Adipocyte (in vitro differentiated cells): ENCODE data around the gene SNX15.

ENCODE experiments used
- DNase-seq: peaks from one replicate; pipeline ENCODE4 v3.0.0-alpha.2; 2015; ENCODE audit warnings: low read depth
- H3K27me3 ChIP-seq: replicated peaks from 2 replicates; pipeline ENCODE4 v1.7.0; 2013; ENCODE audit warnings: mild to moderate bottlenecking, low read length, moderate library complexity; ENCODE audit not compliant: control insufficient read depth, insufficient read depth
- H3K36me3 ChIP-seq: 2 replicates; pipeline ENCODE4 v1.7.0; 2013; ENCODE audit warnings: low read length, mild to moderate bottlenecking, moderate library complexity; ENCODE audit not compliant: control insufficient read depth, insufficient read depth, severe bottlenecking
- H3K4me1 ChIP-seq: 2 replicates; pipeline ENCODE4 v1.7.0; 2013; ENCODE audit warnings: mild to moderate bottlenecking, low read length, moderate library complexity; ENCODE audit not compliant: control insufficient read depth, insufficient read depth
- H3K4me3 ChIP-seq: 2 replicates; pipeline ENCODE4 v1.7.0; 2013; ENCODE audit warnings: mild to moderate bottlenecking, low read length, moderate library complexity
- H3K9ac ChIP-seq: 2 replicates; pipeline ENCODE4 v1.7.0; 2013; ENCODE audit warnings: mild to moderate bottlenecking, low read length, moderate library complexity
- H3K9me3 ChIP-seq: 2 replicates; pipeline ENCODE4 v1.7.0; 2013; ENCODE audit warnings: mild to moderate bottlenecking, low read length, moderate library complexity; ENCODE audit not compliant: control insufficient read depth

Gene SNX15

GRCh38 chr11:65059523-65059922 lies 32.3 kb downstream of the SNX15 start:
- H3K9me3 ChIP-seq: no peaks in the 10 kb centered on the region
- no peak for DNase-seq
- no peak overlapping the region for H3K4me3 ChIP-seq
- no peaks in the 10 kb centered on the region for H3K4me1 ChIP-seq
- peaks cover 5% of the 10 kb centered on the region for H3K27me3 ChIP-seq
- no peak overlapping the region for H3K9ac ChIP-seq
- H3K36me3 ChIP-seq: no peaks in the 10 kb centered on the region

DNA sequence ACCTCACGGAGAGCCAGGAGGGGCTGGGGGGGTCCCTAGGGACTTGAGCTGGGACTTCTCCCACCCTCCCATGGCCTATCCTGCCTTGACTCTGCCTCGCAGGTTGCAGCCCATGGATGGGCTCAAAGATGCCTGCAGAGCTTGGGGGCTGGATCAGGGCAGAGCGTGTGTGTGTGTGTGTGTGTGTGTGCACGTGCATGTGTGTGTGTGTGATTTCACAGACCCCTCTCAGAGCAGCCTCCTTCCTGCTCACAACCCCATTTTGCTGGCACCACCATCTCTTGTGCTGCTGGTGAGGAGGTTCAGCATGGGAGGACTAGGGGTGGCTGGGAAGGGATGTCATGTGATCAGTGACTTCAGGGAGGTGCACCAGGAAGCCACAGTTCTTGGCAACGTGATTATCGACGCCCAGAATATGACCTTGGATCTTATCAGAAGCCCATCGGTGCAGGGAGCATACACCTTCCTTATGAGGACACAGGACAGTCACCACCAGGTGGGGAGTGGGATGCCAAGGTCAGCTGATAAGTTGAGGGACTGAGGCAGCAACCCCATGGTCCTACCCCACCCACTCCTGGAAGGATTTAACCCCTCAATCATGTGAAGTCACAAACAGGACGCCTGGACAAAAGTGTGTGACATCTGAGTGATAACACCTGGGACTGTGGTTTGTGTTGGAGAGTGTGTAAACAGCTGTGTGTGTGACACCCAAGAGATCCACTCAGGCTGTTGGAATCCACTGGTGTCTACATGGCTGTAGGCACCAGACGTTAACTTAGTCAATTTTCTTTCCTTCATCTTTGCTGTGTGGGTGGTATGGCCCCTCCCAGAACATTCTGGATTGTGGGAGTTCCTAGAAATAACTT lies 33.0 kb downstream of the SNX15 start:
- no peak for DNase-seq
- Histone ChIP-seq H3K36me3 (no peaks in the 10 kb centered on the region), H3K4me3 (no peak overlapping the region), H3K9ac (no peak overlapping the region), H3K27me3 (no peaks in the 10 kb centered on the region), H3K9me3 (no peaks in the 10 kb centered on the region), H3K4me1 (no peaks in the 10 kb centered on the region)

GRCh38 chr11:65060913-65061408 lies 33.7 kb downstream of the SNX15 start:
- H3K36me3 ChIP-seq: no peaks in the 10 kb centered on the region
- no peaks in the 10 kb centered on the region for H3K27me3 ChIP-seq
- no peak overlapping the region for H3K9ac ChIP-seq
- H3K4me1 ChIP-seq: no peaks in the 10 kb centered on the region
- H3K4me3 ChIP-seq: no peak overlapping the region
- H3K9me3 ChIP-seq: no peaks in the 10 kb centered on the region
- peak; percentile 22 for DNase-seq

DNA sequence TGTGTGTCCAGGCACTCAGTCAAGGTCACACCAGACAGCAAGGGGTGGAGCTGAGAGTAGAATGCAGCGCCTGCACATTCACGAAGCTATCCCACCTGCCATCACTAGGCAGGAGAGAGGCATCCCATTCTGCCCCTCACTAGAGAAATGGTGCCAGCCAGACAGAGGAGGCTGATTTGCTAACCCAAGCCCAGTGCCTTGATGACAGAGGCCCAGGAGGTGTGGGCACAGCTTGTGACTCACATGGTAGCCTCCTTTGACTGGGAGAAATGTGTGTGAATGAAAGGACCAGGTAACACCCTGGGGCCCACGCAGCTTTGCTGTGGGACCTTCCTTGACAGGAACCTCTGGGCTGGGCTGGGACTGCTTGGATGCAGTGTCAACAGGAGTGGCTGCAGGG lies 36.3 kb downstream of the SNX15 start:
- Histone ChIP-seq H3K9me3 (no peaks in the 10 kb centered on the region), H3K4me3 (no peak overlapping the region), H3K36me3 (no peaks in the 10 kb centered on the region), H3K9ac (no peak overlapping the region), H3K4me1 (no peaks in the 10 kb centered on the region), H3K27me3 (peaks cover 3% of the 10 kb centered on the region)
- DNase-seq: no peak

GRCh38 chr11:65064847-65065240 lies 37.6 kb downstream of the SNX15 start:
- Histone ChIP-seq H3K4me1 (no peaks in the 10 kb centered on the region), H3K9me3 (no peaks in the 10 kb centered on the region), H3K9ac (no peak overlapping the region), H3K36me3 (no peaks in the 10 kb centered on the region), H3K4me3 (no peak overlapping the region), H3K27me3 (peaks cover 3% of the 10 kb centered on the region)
- no peak for DNase-seq

- Histone ChIP-seq H3K4me3 (no peak overlapping the region), H3K9me3 (no peaks in the 10 kb centered on the region), H3K36me3 (no peaks in the 10 kb centered on the region), H3K27me3 (peaks cover 3% of the 10 kb centered on the region), H3K9ac (no peak overlapping the region), H3K4me1 (no peaks in the 10 kb centered on the region)
- no peak for DNase-seq
Observed at GRCh38 chr11:65065851-65066250, 38.6 kb downstream of the SNX15 start.

- H3K4me3 ChIP-seq: no peak overlapping the region
- no peak overlapping the region for H3K9ac ChIP-seq
- H3K4me1 ChIP-seq: no peaks in the 10 kb centered on the region
- H3K27me3 ChIP-seq: peaks cover 3% of the 10 kb centered on the region
- H3K36me3 ChIP-seq: no peaks in the 10 kb centered on the region
- no peak for DNase-seq
- no peaks in the 10 kb centered on the region for H3K9me3 ChIP-seq
Observed at GRCh38 chr11:65066315-65066714, 39.1 kb downstream of the SNX15 start.

GRCh38 chr11:65066805-65067291 lies 39.6 kb downstream of the SNX15 start:
- Histone ChIP-seq H3K4me1 (no peaks in the 10 kb centered on the region), H3K9ac (no peak overlapping the region), H3K27me3 (peaks cover 3% of the 10 kb centered on the region), H3K9me3 (no peaks in the 10 kb centered on the region), H3K36me3 (no peaks in the 10 kb centered on the region), H3K4me3 (no peak overlapping the region)
- DNase-seq: no peak

DNA sequence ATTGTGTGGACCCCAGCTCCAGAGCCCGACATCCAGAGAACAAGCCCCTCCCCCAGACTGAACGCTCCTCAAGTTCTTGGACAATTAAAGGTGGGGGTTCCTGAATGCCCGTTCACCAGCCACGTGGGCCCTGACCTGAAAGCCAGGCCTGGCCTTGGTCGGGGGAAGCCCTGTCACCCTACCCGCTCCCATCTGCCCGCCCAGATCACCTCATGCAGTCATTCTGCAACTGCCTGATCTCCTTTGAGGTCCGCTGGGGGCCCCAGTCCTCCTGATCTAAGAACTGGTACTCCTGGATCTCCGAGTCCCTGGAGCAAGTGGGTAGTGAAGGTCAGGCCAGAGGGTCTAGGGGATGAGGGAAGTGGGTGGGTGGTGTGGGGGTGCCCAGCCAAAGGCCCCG lies 40.2 kb downstream of the SNX15 start:
- DNase-seq: no peak
- H3K27me3 ChIP-seq: peaks cover 3% of the 10 kb centered on the region
- no peak overlapping the region for H3K9ac ChIP-seq
- no peak overlapping the region for H3K4me3 ChIP-seq
- no peaks in the 10 kb centered on the region for H3K36me3 ChIP-seq
- H3K4me1 ChIP-seq: no peaks in the 10 kb centered on the region
- no peaks in the 10 kb centered on the region for H3K9me3 ChIP-seq

DNA sequence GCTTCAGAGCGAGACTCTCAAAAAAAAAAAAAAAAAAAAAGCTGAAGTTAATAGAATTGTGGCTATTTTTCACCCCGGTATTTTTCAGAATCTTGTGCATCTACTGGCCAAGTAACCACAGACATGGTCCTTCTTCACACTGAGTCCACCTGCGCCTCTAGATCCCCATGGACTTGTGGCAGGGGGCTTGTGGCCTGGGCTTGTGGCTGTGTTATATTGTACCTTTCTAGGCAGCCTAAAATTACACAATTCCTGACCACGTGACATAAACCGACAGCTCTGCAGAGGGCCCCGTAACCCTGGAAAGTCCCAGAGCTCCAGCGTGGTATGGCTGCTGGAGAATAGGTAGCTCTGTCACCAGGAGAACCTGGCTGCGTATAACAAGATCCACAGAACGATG lies 42.0 kb downstream of the SNX15 start:
- H3K36me3 ChIP-seq: no peaks in the 10 kb centered on the region
- H3K9me3 ChIP-seq: no peaks in the 10 kb centered on the region
- peaks cover 3% of the 10 kb centered on the region for H3K27me3 ChIP-seq
- DNase-seq: no peak
- H3K4me3 ChIP-seq: no peak overlapping the region
- no peaks in the 10 kb centered on the region for H3K4me1 ChIP-seq
- H3K9ac ChIP-seq: no peak overlapping the region

DNA sequence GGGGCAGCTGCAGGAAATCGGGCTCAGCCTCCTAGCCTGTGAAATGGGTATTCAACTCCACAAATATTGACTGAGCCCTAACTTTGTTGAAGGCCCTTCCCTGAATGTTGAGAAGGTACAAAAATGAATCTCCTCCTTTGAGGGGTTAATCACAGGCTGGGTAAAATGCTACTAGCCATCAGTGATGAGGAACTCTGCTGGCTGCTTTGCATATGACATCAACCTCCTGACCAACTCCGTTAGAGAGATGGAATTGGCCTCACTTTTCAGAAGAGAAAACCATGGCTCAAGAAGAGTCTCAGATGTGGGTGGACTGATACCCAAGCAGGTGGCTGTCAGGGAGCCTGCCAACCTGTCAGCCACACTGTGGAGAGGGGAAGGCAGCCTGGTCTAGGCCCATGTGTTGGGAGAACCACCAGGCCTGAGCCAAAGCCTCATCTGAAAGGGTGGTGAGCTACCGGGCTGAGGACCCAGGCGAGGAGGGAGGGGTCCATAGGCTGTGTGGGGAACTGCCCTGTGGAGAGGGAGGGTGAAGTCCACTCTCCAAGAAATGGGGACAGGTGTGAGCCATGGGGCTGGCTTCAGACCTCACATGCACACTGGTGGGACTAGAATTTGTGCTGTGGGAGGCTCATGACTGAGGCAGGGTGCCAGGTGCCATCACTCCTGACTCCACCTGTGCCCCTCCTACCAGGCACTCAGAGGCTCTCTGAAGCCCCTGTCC lies 44.8 kb downstream of the SNX15 start:
- Histone ChIP-seq H3K9ac (no peak overlapping the region), H3K4me1 (no peaks in the 10 kb centered on the region), H3K27me3 (peaks cover 1% of the 10 kb centered on the region), H3K9me3 (no peaks in the 10 kb centered on the region), H3K4me3 (no peak overlapping the region), H3K36me3 (no peaks in the 10 kb centered on the region)
- DNase-seq: no peak
